ENCODE measurements around the gene LGMN. TPM values are rescaled to one million over a fixed set of nuclear protein-coding genes. Genes with fewer than 3 reads are reported as not detected.
A peak's percentile ranks its signal among the peaks of the same experiment; 100 is the strongest.

LGMN gene
- total RNA-seq: 10 to 100 TPM; 14.0 TPM
- 10 to 100 TPM in 1 of 2 donors, 1 to 10 TPM in 1; 9.6 to 10.6 TPM for polyA plus RNA-seq

- Mint-ChIP-seq H3K36me3 (no peaks in the 10 kb centered on the region), H3K27ac (peak within 1 kb of the TSS; percentile 54 to 82 (median 72)), H3K9me3 (peaks cover 0 to 3% (median 0%) of the 10 kb centered on the region in 8 donors), H3K4me1 (peaks cover 20 to 41% (median 31%) of the 10 kb centered on the region in 4 donors), H3K27me3 (peaks cover 5 to 19% of the 10 kb centered on the region in 2 donors), H3K4me3 (peak within 1 kb of the TSS; percentile 85 to 94 (median 88))
- Histone ChIP-seq H3K27me3 (ENCODE audit: insufficient read depth, low read length) (no peaks in the 10 kb centered on the region), H3K4me3 (ENCODE audit: low read length in 2 of 2) (peak within 1 kb of the TSS; percentile 55 to 76), H3K9me3 (ENCODE audit: control insufficient read depth in 1 of 2, low read length in 2 of 2) (no peaks in the 10 kb centered on the region), H3K36me3 (ENCODE audit: insufficient read depth, low read length) (no peaks in the 10 kb centered on the region), H3K27ac (ENCODE audit: low read depth, low read length) (no peak within 1 kb of the TSS), H3K4me1 (ENCODE audit: insufficient read depth, low read length) (peaks cover 21% of the 10 kb centered on the region)
- CTCF ChIA-PET (ENCODE audit: partially characterized antibody): interaction anchor here (0.5 to 1.5 kb wide), 4 partner anchors 30 to 59 kb away, joined by 3 to 4 read pairs (median 4); no protein-coding TSS in a partner anchor
- POLR2A ChIA-PET (ENCODE audit: partially characterized antibody): interaction anchor here (3.7 kb wide), 1 partner anchor 45 kb away, joined by 17 read pairs; the partner anchor contains the start of gene GOLGA5
- peak; percentile 76 to 86 (median 80) for DNase-seq
- intact Hi-C loops (cut with micrococcal nuclease): loop anchor here (1.0 kb wide), 1 partner anchor 46 kb away; the partner anchor contains the start of gene GOLGA5
Observed at GRCh38 chr14:92748259-92749016, at the start of gene LGMN. Gene LGMN, minus strand, starts transcription at chr14:92748627. Its CDS starts 15,841 bp downstream, at chr14:92732786.

- H3K4me1 Mint-ChIP-seq: peaks cover 29 to 51% (median 40%) of the 10 kb centered on the region in 4 donors
- no peaks in the 10 kb centered on the region for H3K27me3 Mint-ChIP-seq
- Histone ChIP-seq H3K27ac (ENCODE audit: low read depth, low read length) (peak overlapping the region; percentile 85), H3K36me3 (ENCODE audit: insufficient read depth, low read length) (peaks cover 8% of the 10 kb centered on the region), H3K9me3 (ENCODE audit: control insufficient read depth in 1 of 2, low read length in 2 of 2) (no peaks in the 10 kb centered on the region), H3K27me3 (ENCODE audit: insufficient read depth, low read length) (no peaks in the 10 kb centered on the region), H3K4me1 (ENCODE audit: insufficient read depth, low read length) (peaks cover 33% of the 10 kb centered on the region), H3K4me3 (ENCODE audit: low read length in 2 of 2) (peak overlapping the region; percentile 67 to 94)
- intact Hi-C loops (cut with micrococcal nuclease): loop anchor here (1.0 to 10.0 kb wide), 5 partner anchors 47 to 688 kb away; partner anchors contain the start of genes ATXN3, CPSF2, ITPK1 and LGMN
- H3K27ac Mint-ChIP-seq: peak overlapping the region; percentile 77 to 98 (median 95)
- peaks cover 13 to 29% of the 10 kb centered on the region in 2 donors for H3K36me3 Mint-ChIP-seq
- DNase-seq: no peak
- ChIA-PET CTCF (ENCODE audit: partially characterized antibody) (no interaction called here), POLR2A (ENCODE audit: partially characterized antibody) (no interaction called here)
- H3K4me3 Mint-ChIP-seq: peak overlapping the region; percentile 84 to 98 (median 96)
- peaks cover 0 to 12% (median 11%) of the 10 kb centered on the region in 8 donors for H3K9me3 Mint-ChIP-seq
Observed at GRCh38 chr14:92794961-92795360, 46.5 kb upstream of the LGMN start.

GRCh38 chr14:92794547-92794941 lies 46.1 kb upstream of the LGMN start:
- H3K4me3 ChIP-seq (ENCODE audit: low read length in 2 of 2): peak overlapping the region; percentile 67 to 94
- intact Hi-C loops (cut with micrococcal nuclease): loop anchor here (1.0 to 10.0 kb wide), 5 partner anchors 46 to 687 kb away; partner anchors contain the start of genes ATXN3, CPSF2, ITPK1 and LGMN
- peak in 1 of 5 donors; percentile 45 for DNase-seq
- H3K9me3 ChIP-seq (ENCODE audit: control insufficient read depth in 1 of 2, low read length in 2 of 2): peaks cover 0 to 3% of the 10 kb centered on the region in 2 donors
- Mint-ChIP-seq H3K4me1 (peaks cover 26 to 47% (median 36%) of the 10 kb centered on the region in 4 donors), H3K9me3 (peaks cover 0 to 16% (median 15%) of the 10 kb centered on the region in 8 donors), H3K4me3 (peak overlapping the region; percentile 84 to 98 (median 96)), H3K36me3 (peaks cover 11 to 25% of the 10 kb centered on the region in 2 donors), H3K27me3 (no peaks in the 10 kb centered on the region), H3K27ac (peak overlapping the region; percentile 77 to 98 (median 95))
- peaks cover 30% of the 10 kb centered on the region for H3K4me1 ChIP-seq (ENCODE audit: insufficient read depth, low read length)
- H3K27me3 ChIP-seq (ENCODE audit: insufficient read depth, low read length): no peaks in the 10 kb centered on the region
- ChIA-PET CTCF (ENCODE audit: partially characterized antibody) (no interaction called here), POLR2A (ENCODE audit: partially characterized antibody) (interaction anchor here (0.7 to 2.0 kb wide), 10 partner anchors 9 to 754 kb away, joined by 3 to 17 read pairs (median 3); partner anchors contain the start of genes ATXN3, CPSF2, LGMN and LYSET)
- peak overlapping the region; percentile 85 for H3K27ac ChIP-seq (ENCODE audit: low read depth, low read length)
- H3K36me3 ChIP-seq (ENCODE audit: insufficient read depth, low read length): peaks cover 8% of the 10 kb centered on the region

- Histone ChIP-seq H3K27ac (ENCODE audit: low read depth, low read length) (peak within 1 kb of the TSS; percentile 85), H3K4me1 (ENCODE audit: insufficient read depth, low read length) (peaks cover 30% of the 10 kb centered on the region), H3K36me3 (ENCODE audit: insufficient read depth, low read length) (peaks cover 8% of the 10 kb centered on the region), H3K27me3 (ENCODE audit: insufficient read depth, low read length) (no peaks in the 10 kb centered on the region), H3K9me3 (ENCODE audit: control insufficient read depth in 1 of 2, low read length in 2 of 2) (peaks cover 0 to 7% of the 10 kb centered on the region in 2 donors), H3K4me3 (ENCODE audit: low read length in 2 of 2) (peak within 1 kb of the TSS; percentile 67 to 94)
- H3K27me3 Mint-ChIP-seq: no peaks in the 10 kb centered on the region
- H3K4me1 Mint-ChIP-seq: peaks cover 26 to 46% (median 35%) of the 10 kb centered on the region in 4 donors
- peaks cover 0 to 22% (median 21%) of the 10 kb centered on the region in 8 donors for H3K9me3 Mint-ChIP-seq
- ChIA-PET CTCF (ENCODE audit: partially characterized antibody) (interaction anchor here (1.0 to 1.4 kb wide), 3 partner anchors 10 to 107 kb away, joined by 3 to 6 read pairs (median 4); no protein-coding TSS in a partner anchor), POLR2A (ENCODE audit: partially characterized antibody) (interaction anchor here (0.7 to 2.0 kb wide), 12 partner anchors 9 to 754 kb away, joined by 3 to 17 read pairs (median 3); partner anchors contain the start of genes ATXN3, CPSF2, LGMN and LYSET)
- intact Hi-C loops (cut with micrococcal nuclease): loop anchor here (1.0 to 10.0 kb wide), 5 partner anchors 46 to 687 kb away; partner anchors contain the start of genes ATXN3, CPSF2, ITPK1 and LGMN
- DNase-seq: peak; percentile 97 to 100 (median 99)
- H3K36me3 Mint-ChIP-seq: peaks cover 15 to 27% of the 10 kb centered on the region in 2 donors
- H3K4me3 Mint-ChIP-seq: peak within 1 kb of the TSS; percentile 84 to 98 (median 96)
- H3K27ac Mint-ChIP-seq: peak within 1 kb of the TSS; percentile 77 to 98 (median 95)
Observed at GRCh38 chr14:92793709-92794546, 45.5 kb upstream of the LGMN start, which contains the start of gene GOLGA5. Gene GOLGA5, plus strand, starts transcription at chr14:92794305. Its CDS starts 3,133 bp downstream, at chr14:92797438.

GRCh38 chr14:92792885-92793284 lies 44.5 kb upstream of the LGMN start:
- no peak overlapping the region for H3K4me3 ChIP-seq (ENCODE audit: low read length in 2 of 2)
- Mint-ChIP-seq H3K9me3 (peaks cover 0 to 28% (median 24%) of the 10 kb centered on the region in 8 donors), H3K4me1 (peaks cover 22 to 39% (median 30%) of the 10 kb centered on the region in 4 donors), H3K36me3 (peaks cover 8 to 19% of the 10 kb centered on the region in 2 donors), H3K4me3 (peak overlapping the region in 3 of 8 donors; percentile 42 to 96 (median 44)), H3K27ac (peak overlapping the region in 5 of 7 donors; percentile 32 to 96 (median 77)), H3K27me3 (no peaks in the 10 kb centered on the region)
- peaks cover 30% of the 10 kb centered on the region for H3K4me1 ChIP-seq (ENCODE audit: insufficient read depth, low read length)
- POLR2A ChIA-PET (ENCODE audit: partially characterized antibody): interaction anchor here (1.2 to 2.0 kb wide), 4 partner anchors 43 to 226 kb away, joined by 3 to 17 read pairs (median 5); partner anchors contain the start of gene LGMN
- intact Hi-C loops (cut with micrococcal nuclease): loop anchor here (5.0 to 10.0 kb wide), 3 partner anchors 392 to 686 kb away; partner anchors contain the start of genes ATXN3, CPSF2, LYSET and MOAP1
- CTCF ChIA-PET (ENCODE audit: partially characterized antibody): interaction anchor here (1.0 to 1.4 kb wide), 3 partner anchors 9 to 106 kb away, joined by 3 to 6 read pairs (median 4); no protein-coding TSS in a partner anchor
- H3K27ac ChIP-seq (ENCODE audit: low read depth, low read length): no peak overlapping the region
- peaks cover 2% of the 10 kb centered on the region for H3K36me3 ChIP-seq (ENCODE audit: insufficient read depth, low read length)
- H3K27me3 ChIP-seq (ENCODE audit: insufficient read depth, low read length): no peaks in the 10 kb centered on the region
- peaks cover 0 to 11% of the 10 kb centered on the region in 2 donors for H3K9me3 ChIP-seq (ENCODE audit: control insufficient read depth in 1 of 2, low read length in 2 of 2)
- DNase-seq: no peak

- Mint-ChIP-seq H3K4me1 (peaks cover 5 to 11% (median 6%) of the 10 kb centered on the region in 4 donors), H3K4me3 (no peak overlapping the region), H3K9me3 (peaks cover 0 to 28% (median 24%) of the 10 kb centered on the region in 8 donors), H3K27me3 (no peaks in the 10 kb centered on the region), H3K36me3 (peaks cover 4 to 7% of the 10 kb centered on the region in 2 donors), H3K27ac (no peak overlapping the region)
- Histone ChIP-seq H3K4me3 (ENCODE audit: low read length in 2 of 2) (no peak overlapping the region), H3K36me3 (ENCODE audit: insufficient read depth, low read length) (no peaks in the 10 kb centered on the region), H3K27me3 (ENCODE audit: insufficient read depth, low read length) (no peaks in the 10 kb centered on the region), H3K4me1 (ENCODE audit: insufficient read depth, low read length) (peaks cover 6% of the 10 kb centered on the region), H3K27ac (ENCODE audit: low read depth, low read length) (no peak overlapping the region), H3K9me3 (ENCODE audit: control insufficient read depth in 1 of 2, low read length in 2 of 2) (peaks cover 0 to 11% of the 10 kb centered on the region in 2 donors)
- no peak for DNase-seq
- ChIA-PET CTCF (ENCODE audit: partially characterized antibody) (interaction anchor here (1.0 to 5.0 kb wide), 5 partner anchors 72 to 176 kb away, joined by 3 to 36 read pairs (median 4); no protein-coding TSS in a partner anchor), POLR2A (ENCODE audit: partially characterized antibody) (no interaction called here)
- intact Hi-C loops (cut with micrococcal nuclease): loop anchor here (5.0 to 10.0 kb wide), 3 partner anchors 395 to 682 kb away; partner anchors contain the start of genes ATXN3, CPSF2, LYSET and MOAP1
Observed at GRCh38 chr14:92789457-92790089, 41.1 kb upstream of the LGMN start.

Data from CD4-positive, alpha-beta memory T cell (primary cell).